Naive thymus-derived CD4-positive, alpha-beta T cell (primary cell): ENCODE results near the gene DHCR7. TPM values are rescaled to one million over a fixed set of nuclear protein-coding genes. Genes with fewer than 3 reads are reported as not detected.
"Not testable (repeated sequence)": the region's sequence is repeated elsewhere in the genome, so short reads cannot be mapped to it uniquely, and the experiment has no call there.

ENCODE experiments used
- ATAC-seq: fragments of 150-1000 bp; cut with Tn5 transposase; 2 replicates; pipeline ENCODE4 v1.10.0; 2021; ENCODE audit warnings: mild to moderate bottlenecking, moderate library complexity
- CTCF ChIA-PET: fragments of 350-600 bp; sonication (Branson Sonifier 250); formaldehyde crosslinking; loops from one replicate; lab custom pipeline; 2021; ENCODE audit warnings: antibody characterized with exemption; lab: Charles Lee
- POLR2A ChIA-PET: fragments of 350-600 bp; sonication (Branson Sonifier 250); formaldehyde crosslinking; loops from one replicate; lab custom pipeline; 2021; ENCODE audit warnings: antibody characterized with exemption, inconsistent platforms; lab: Charles Lee
- DNase-seq, 9 donors: peaks; one replicate each; pipeline versions ENCODE4 v3.0.0 to v3.0.0-alpha.2; 2020 to 2022; ENCODE audit warnings: mixed read lengths in 1 of 9
- H3K27ac ChIP-seq: one replicate; pipeline ENCODE4 v1.7.0; 2013; ENCODE audit warnings: mild to moderate bottlenecking, low read depth, low read length, moderate library complexity
- H3K27me3 ChIP-seq, 2 donors: one replicate each; pipeline ENCODE4 v1.7.0; 2013; ENCODE audit warnings: low read length in 2 of 2, mild to moderate bottlenecking in 2 of 2, moderate library complexity in 2 of 2; ENCODE audit not compliant: control insufficient read depth in 2 of 2, insufficient read depth in 2 of 2
- H3K36me3 ChIP-seq, 3 experiments: 1 replicate in 2 of 3; 2 replicates in 1 of 3; pipeline ENCODE4 v1.7.0; 2013; ENCODE audit warnings: low read length in 3 of 3, mild to moderate bottlenecking in 3 of 3, moderate library complexity in 1 of 3; ENCODE audit not compliant: insufficient read depth in 3 of 3, control insufficient read depth in 2 of 3
- H3K4me1 ChIP-seq, 2 donors: one replicate each; pipeline ENCODE4 v1.7.0; 2013; ENCODE audit warnings: low read length in 2 of 2, mild to moderate bottlenecking in 2 of 2, moderate library complexity in 1 of 2; ENCODE audit not compliant: control insufficient read depth in 2 of 2, insufficient read depth in 2 of 2
- H3K4me3 ChIP-seq: 2 replicates; pipeline ENCODE4 v1.7.0; 2013; ENCODE audit warnings: mild to moderate bottlenecking, low read length
- H3K9me3 ChIP-seq, 3 experiments: 1 replicate in 2 of 3; 2 replicates in 1 of 3; pipeline ENCODE4 v1.7.0; 2013; ENCODE audit warnings: low read length in 3 of 3; ENCODE audit not compliant: control insufficient read depth in 2 of 3
- H3K27ac Mint-ChIP-seq, 9 donors: one replicate each; pipeline ENCODE4 v1.8.0; 2020 to 2022; ENCODE audit warnings: mixed read lengths in 9 of 9, mild to moderate bottlenecking in 8 of 9, moderate library complexity in 5 of 9, inconsistent platforms in 2 of 9
- H3K27me3 Mint-ChIP-seq, 5 donors: one replicate each; pipeline ENCODE4 v1.8.0; 2021 to 2022; ENCODE audit warnings: mixed read lengths in 5 of 5, mild to moderate bottlenecking in 1 of 5
- H3K36me3 Mint-ChIP-seq, 5 donors: one replicate each; pipeline ENCODE4 v1.8.0; 2020 to 2022; ENCODE audit warnings: mixed read lengths in 5 of 5, mild to moderate bottlenecking in 3 of 5, inconsistent platforms in 1 of 5
- H3K4me1 Mint-ChIP-seq, 7 donors: one replicate each; pipeline ENCODE4 v1.8.0; 2020 to 2022; ENCODE audit warnings: mixed read lengths in 7 of 7, mild to moderate bottlenecking in 3 of 7, inconsistent platforms in 1 of 7
- H3K4me3 Mint-ChIP-seq, 10 donors: one replicate each; pipeline ENCODE4 v1.8.0; 2020 to 2022; ENCODE audit warnings: mild to moderate bottlenecking in 10 of 10, mixed read lengths in 10 of 10, moderate library complexity in 6 of 10, inconsistent platforms in 2 of 10
- H3K9me3 Mint-ChIP-seq, 11 donors: one replicate each; pipeline ENCODE4 v1.8.0; 2020 to 2022; ENCODE audit warnings: mixed read lengths in 11 of 11, mild to moderate bottlenecking in 4 of 11, inconsistent platforms in 1 of 11, moderate library complexity in 1 of 11
- intact Hi-C, 2 donors: fragments of 100-400 bp; cut with micrococcal nuclease; formaldehyde crosslinking; loops; one replicate each; pipeline ENCODE4 v1.15.1; 2023
- polyA plus RNA-seq, 2 donors: library from polyadenylated mRNA; unstranded; fragments of 300-500 nt; fragmentation: Illumina TruSeq; gene quantifications; one replicate each; pipeline ENCODE4 v1.2.3, GENCODE V29; 2021
- total RNA-seq, 6 experiments: library from RNA in 5 of 6; stranded (reverse) in 5 of 6; gene quantifications; 1 replicate in 5 of 6; 2 replicates in 1 of 6; pipeline ENCODE4 v1.2.3 and lab custom pipeline; 2021 to 2026

Gene DHCR7
- total and polyA plus RNA-seq, 7 experiments from 2014 or later, result 14.7 to 46.1 (median 22.2) TPM

- Histone ChIP-seq H3K27ac (no peak overlapping the region), H3K27me3 (no peaks in the 10 kb centered on the region), H3K4me1 (no peaks in the 10 kb centered on the region), H3K9me3 (no peaks in the 10 kb centered on the region), H3K4me3 (no peak overlapping the region), H3K36me3 (no peaks in the 10 kb centered on the region)
- intact Hi-C loops, result no loop called here
- DNase-seq (no peak), ATAC-seq (no peak)
- H3K27ac Mint-ChIP-seq, result no peak overlapping the region
- peaks cover 0 to 3% (median 0%) of the 10 kb centered on the region in 11 donors for H3K9me3 Mint-ChIP-seq
- no peaks in the 10 kb centered on the region for H3K36me3 Mint-ChIP-seq
- no peaks in the 10 kb centered on the region for H3K27me3 Mint-ChIP-seq
- H3K4me1 Mint-ChIP-seq, result peaks cover 0 to 5% (median 0%) of the 10 kb centered on the region in 7 donors
- ChIA-PET POLR2A (no interaction called here), CTCF (interaction anchor here (0.6 kb wide), 1 partner anchor 19 kb away, joined by 3 read pairs; no protein-coding TSS in a partner anchor)
- no peak overlapping the region for H3K4me3 Mint-ChIP-seq
Measured at GRCh38 chr11:71425860-71426259, 22.3 kb downstream of the DHCR7 start.

DNA sequence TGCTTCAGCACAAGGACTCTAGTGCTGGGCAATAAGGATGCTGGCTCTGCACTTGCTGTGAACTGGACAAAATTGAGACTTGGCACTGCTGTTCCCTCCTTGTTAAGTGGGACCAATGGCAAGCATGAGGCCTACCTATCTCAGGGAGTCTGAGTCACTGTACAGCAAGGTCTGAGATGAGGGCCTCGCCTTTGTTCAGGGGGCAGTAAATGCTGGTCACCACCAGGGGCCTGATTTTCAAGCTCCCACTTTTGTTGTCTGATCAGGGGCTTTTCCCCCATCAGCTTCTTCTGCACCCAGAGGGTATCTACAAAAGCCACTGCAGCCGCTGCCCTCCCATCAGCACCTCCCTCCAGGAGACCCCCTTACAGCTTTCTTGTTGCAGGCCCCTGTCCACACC, 22.8 kb downstream of the DHCR7 start:
- intact Hi-C loops, result no loop called here
- Mint-ChIP-seq H3K27ac (no peak overlapping the region), H3K9me3 (peaks cover 0 to 3% (median 0%) of the 10 kb centered on the region in 11 donors), H3K27me3 (no peaks in the 10 kb centered on the region), H3K36me3 (no peaks in the 10 kb centered on the region), H3K4me1 (peaks cover 0 to 5% (median 0%) of the 10 kb centered on the region in 7 donors), H3K4me3 (no peak overlapping the region)
- CTCF ChIA-PET, result no interaction called here
- H3K4me3 ChIP-seq, result no peak overlapping the region
- no peak for DNase-seq
- H3K27ac ChIP-seq, result no peak overlapping the region
- no peaks in the 10 kb centered on the region for H3K36me3 ChIP-seq
- ATAC-seq, result no peak
- no peaks in the 10 kb centered on the region for H3K9me3 ChIP-seq
- POLR2A ChIA-PET, result no interaction called here
- H3K27me3 ChIP-seq, result no peaks in the 10 kb centered on the region
- H3K4me1 ChIP-seq, result no peaks in the 10 kb centered on the region

DNA sequence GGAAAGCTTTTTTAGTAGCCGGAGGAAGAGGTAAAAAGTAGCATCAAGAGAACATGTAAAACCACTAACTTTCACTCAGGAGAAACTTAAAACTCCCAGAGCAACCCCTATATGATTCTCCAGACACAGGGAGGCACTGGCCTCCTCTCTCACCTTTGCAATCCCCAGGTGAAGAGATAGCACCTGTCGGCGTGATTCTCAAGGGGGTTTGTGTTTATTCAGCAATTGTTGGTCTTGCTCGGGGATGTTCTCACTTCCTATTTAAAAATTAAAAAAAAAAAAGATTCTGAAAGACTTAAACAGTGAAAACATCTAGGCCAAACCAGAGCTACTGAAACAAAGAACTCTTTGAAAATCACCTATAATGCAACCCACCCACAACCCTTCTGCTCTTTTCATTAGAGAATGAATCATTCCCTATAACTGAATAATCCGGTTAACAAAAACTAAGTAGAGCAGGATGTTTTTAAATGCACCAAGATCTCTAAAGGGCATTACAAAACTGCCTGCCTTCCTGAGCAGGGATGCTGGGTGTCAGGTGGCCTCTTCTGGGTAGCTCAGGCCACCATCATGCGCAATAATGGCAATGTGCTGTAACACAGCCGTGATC, 24.9 kb downstream of the DHCR7 start:
- H3K27ac Mint-ChIP-seq, result no peak overlapping the region
- peaks cover 0 to 4% (median 0%) of the 10 kb centered on the region in 5 donors for H3K27me3 Mint-ChIP-seq
- peaks cover 0 to 5% (median 0%) of the 10 kb centered on the region in 7 donors for H3K4me1 Mint-ChIP-seq
- H3K4me3 Mint-ChIP-seq, result no peak overlapping the region
- ChIA-PET POLR2A (interaction anchor here (1.2 kb wide), 1 partner anchor 7 kb away, joined by 3 read pairs; no protein-coding TSS in a partner anchor), CTCF (no interaction called here)
- ATAC-seq (no peak), DNase-seq (no peak)
- Histone ChIP-seq H3K4me3 (no peak overlapping the region), H3K27me3 (no peaks in the 10 kb centered on the region), H3K9me3 (no peaks in the 10 kb centered on the region), H3K4me1 (no peaks in the 10 kb centered on the region), H3K27ac (no peak overlapping the region), H3K36me3 (no peaks in the 10 kb centered on the region)
- intact Hi-C loops, result loop anchor here in 1 of 2 donors (5.0 kb wide), 1 partner anchor 611 kb away; no protein-coding TSS in a partner anchor
- H3K36me3 Mint-ChIP-seq, result no peaks in the 10 kb centered on the region
- no peaks in the 10 kb centered on the region for H3K9me3 Mint-ChIP-seq

- H3K27me3 Mint-ChIP-seq, H3K4me1 Mint-ChIP-seq, H3K4me3 ChIP-seq, POLR2A ChIA-PET, H3K4me3 Mint-ChIP-seq, H3K9me3 ChIP-seq, ATAC-seq, H3K9me3 Mint-ChIP-seq, H3K27me3 ChIP-seq, DNase-seq, H3K4me1 ChIP-seq, H3K36me3 ChIP-seq, H3K36me3 Mint-ChIP-seq, CTCF ChIA-PET, H3K27ac ChIP-seq: not testable (repeated sequence)
- intact Hi-C loops, result loop anchor here in 1 of 2 donors (5.0 kb wide), 1 partner anchor 610 kb away; no protein-coding TSS in a partner anchor
- H3K27ac Mint-ChIP-seq, result peak overlapping the region in 1 of 9 donors; percentile 11
Measured at GRCh38 chr11:71422318-71422717, 25.9 kb downstream of the DHCR7 start.

DNA sequence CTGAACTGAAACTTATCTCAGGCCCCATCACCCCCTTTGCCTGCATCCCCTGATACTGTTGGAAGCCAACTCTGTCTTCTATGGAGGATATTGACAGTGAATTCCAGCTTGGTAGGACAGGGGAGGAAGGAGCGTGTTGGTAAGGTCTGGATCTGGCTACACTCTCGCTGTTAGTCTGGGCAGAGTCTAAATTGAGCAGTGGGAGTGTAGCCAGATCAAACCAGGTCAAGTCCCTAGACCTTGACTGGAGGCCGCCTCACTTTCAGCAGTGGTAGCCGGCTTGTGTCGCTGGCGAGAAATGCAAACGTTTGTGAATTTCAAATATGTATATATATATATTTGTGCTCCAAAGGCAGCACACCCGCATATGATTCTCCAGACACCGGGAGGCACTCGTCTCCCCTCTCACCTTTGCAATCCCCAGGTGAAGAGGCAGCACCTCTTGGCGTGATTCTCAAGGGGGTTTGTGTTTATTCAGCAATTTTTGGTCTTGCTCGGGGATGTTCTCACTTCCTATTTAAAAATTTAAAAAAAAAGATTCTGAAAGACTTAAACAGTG, 26.7 kb downstream of the DHCR7 start:
- Histone ChIP-seq H3K27me3 (no peaks in the 10 kb centered on the region), H3K9me3 (no peaks in the 10 kb centered on the region), H3K4me3 (no peak overlapping the region), H3K4me1 (no peaks in the 10 kb centered on the region), H3K36me3 (no peaks in the 10 kb centered on the region), H3K27ac (no peak overlapping the region)
- Mint-ChIP-seq H3K4me3 (no peak overlapping the region), H3K4me1 (peaks cover 0 to 4% (median 0%) of the 10 kb centered on the region in 7 donors), H3K27ac (no peak overlapping the region), H3K9me3 (no peaks in the 10 kb centered on the region), H3K27me3 (peaks cover 0 to 4% (median 0%) of the 10 kb centered on the region in 5 donors), H3K36me3 (no peaks in the 10 kb centered on the region)
- intact Hi-C loops, result loop anchor here in 1 of 2 donors (5.0 kb wide), 1 partner anchor 609 kb away; no protein-coding TSS in a partner anchor
- ChIA-PET CTCF (no interaction called here), POLR2A (no interaction called here)
- DNase-seq (no peak), ATAC-seq (no peak)

GRCh38 chr11:71420455-71421241, 27.5 kb downstream of the DHCR7 start:
- Mint-ChIP-seq H3K27me3 (peaks cover 0 to 4% (median 0%) of the 10 kb centered on the region in 5 donors), H3K36me3 (no peaks in the 10 kb centered on the region), H3K9me3 (no peaks in the 10 kb centered on the region), H3K27ac (no peak overlapping the region), H3K4me1 (no peaks in the 10 kb centered on the region), H3K4me3 (no peak overlapping the region)
- no peak for DNase-seq
- Histone ChIP-seq H3K27ac (no peak overlapping the region), H3K4me3 (no peak overlapping the region), H3K4me1 (no peaks in the 10 kb centered on the region), H3K36me3 (no peaks in the 10 kb centered on the region), H3K9me3 (no peaks in the 10 kb centered on the region), H3K27me3 (no peaks in the 10 kb centered on the region)
- ChIA-PET CTCF (no interaction called here), POLR2A (no interaction called here)
- intact Hi-C loops, result loop anchor here in 1 of 2 donors (5.0 kb wide), 1 partner anchor 608 kb away; no protein-coding TSS in a partner anchor
- no peak for ATAC-seq
